ENCODE measurements around the gene NET1. TPM values are rescaled to one million over a fixed set of nuclear protein-coding genes. Genes with fewer than 3 reads are reported as not detected.
"Not testable (repeated sequence)": the region's sequence is repeated elsewhere in the genome, so short reads cannot be mapped to it uniquely, and the experiment has no call there.

NET1 gene
- total RNA-seq, 1 experiment from 2014 or later: 175 TPM

- Histone ChIP-seq H3K4me3 (ENCODE audit: low read depth, low read length) (no peak overlapping the region), H3K4me1 (no peaks in the 10 kb centered on the region), H3K36me3 (ENCODE audit: control insufficient read depth, insufficient read depth, low read length) (no peaks in the 10 kb centered on the region), H3K27me3 (replicated peaks; ENCODE audit: control insufficient read depth, insufficient read depth, low read length) (no peaks in the 10 kb centered on the region), H3K9me3 (peaks cover 11% of the 10 kb centered on the region)
- POLR2A ChIA-PET: no interaction called here
- H3K27ac Mint-ChIP-seq (ENCODE audit: unreplicated experiment): no peak overlapping the region
- no peaks in the 10 kb centered on the region for H3K27me3 Mint-ChIP-seq (ENCODE audit: insufficient read depth, unreplicated experiment)
- no peak overlapping the region for H3K4me3 Mint-ChIP-seq (ENCODE audit: unreplicated experiment)
- peaks cover 6% of the 10 kb centered on the region for H3K4me1 Mint-ChIP-seq (ENCODE audit: low read depth, unreplicated experiment)
- H3K36me3 Mint-ChIP-seq (ENCODE audit: insufficient read depth, unreplicated experiment): no peaks in the 10 kb centered on the region
- intact Hi-C loops (cut with micrococcal nuclease; ENCODE audit: unreplicated experiment): no loop called here
- BruUV-seq (replicated peaks): no TSS peak
- DNase-seq: no peak
- CTCF ChIA-PET: no interaction called here
- no peak for TF ChIP-seq CTCF (IDR thresholded peaks at IDR 0.05; ENCODE audit: insufficient read depth in 1 of 2, low read depth in 1 of 2, low read length in 1 of 2, severe bottlenecking in 1 of 2, unreplicated experiment in 1 of 2)
- H3K9me3 Mint-ChIP-seq (ENCODE audit: unreplicated experiment): peaks cover 35% of the 10 kb centered on the region
These were observed 38.3 kb upstream of the NET1 start for GRCh38 chr10:5373891-5374611.

GRCh38 chr10:5376450-5376849 lies 35.9 kb upstream of the NET1 start:
- Mint-ChIP-seq H3K27ac (ENCODE audit: unreplicated experiment) (no peak overlapping the region), H3K36me3 (ENCODE audit: insufficient read depth, unreplicated experiment) (no peaks in the 10 kb centered on the region), H3K4me3 (ENCODE audit: unreplicated experiment) (no peak overlapping the region), H3K4me1 (ENCODE audit: low read depth, unreplicated experiment) (peaks cover 6% of the 10 kb centered on the region), H3K27me3 (ENCODE audit: insufficient read depth, unreplicated experiment) (no peaks in the 10 kb centered on the region), H3K9me3 (ENCODE audit: unreplicated experiment) (peaks cover 12% of the 10 kb centered on the region)
- Histone ChIP-seq H3K4me3 (ENCODE audit: low read depth, low read length) (no peak overlapping the region), H3K36me3 (ENCODE audit: control insufficient read depth, insufficient read depth, low read length) (no peaks in the 10 kb centered on the region), H3K27me3 (replicated peaks; ENCODE audit: control insufficient read depth, insufficient read depth, low read length) (no peaks in the 10 kb centered on the region), H3K4me1 (no peaks in the 10 kb centered on the region), H3K9me3 (peaks cover 4% of the 10 kb centered on the region; the same call in 1 of the 2 replicates)
- POLR2A ChIA-PET: interaction anchor here (0.6 kb wide), 1 partner anchor 435 kb away, joined by 3 read pairs; no protein-coding TSS in a partner anchor
- BruUV-seq (replicated peaks): no TSS peak
- intact Hi-C loops (cut with micrococcal nuclease; ENCODE audit: unreplicated experiment): no loop called here
- no peak for DNase-seq
- CTCF ChIA-PET: no interaction called here
- no peak for TF ChIP-seq CTCF (IDR thresholded peaks at IDR 0.05; ENCODE audit: insufficient read depth in 1 of 2, low read depth in 1 of 2, low read length in 1 of 2, severe bottlenecking in 1 of 2, unreplicated experiment in 1 of 2)

GRCh38 chr10:5379202-5379601 lies 33.2 kb upstream of the NET1 start:
- H3K4me1 ChIP-seq; H3K36me3 ChIP-seq (ENCODE audit: control insufficient read depth, insufficient read depth, low read length); H3K4me3 Mint-ChIP-seq (ENCODE audit: unreplicated experiment); H3K36me3 Mint-ChIP-seq (ENCODE audit: insufficient read depth, unreplicated experiment); H3K4me3 ChIP-seq (ENCODE audit: low read depth, low read length); CTCF ChIA-PET; H3K27me3 Mint-ChIP-seq (ENCODE audit: insufficient read depth, unreplicated experiment); DNase-seq; H3K9me3 ChIP-seq; H3K27me3 ChIP-seq (replicated peaks; ENCODE audit: control insufficient read depth, insufficient read depth, low read length); intact Hi-C loops (cut with micrococcal nuclease; ENCODE audit: unreplicated experiment); BruUV-seq (replicated peaks); H3K4me1 Mint-ChIP-seq (ENCODE audit: low read depth, unreplicated experiment); H3K27ac Mint-ChIP-seq (ENCODE audit: unreplicated experiment); H3K9me3 Mint-ChIP-seq (ENCODE audit: unreplicated experiment): not testable (repeated sequence)
- POLR2A ChIA-PET: interaction anchor here (0.6 kb wide), 1 partner anchor 434 kb away, joined by 4 read pairs; the partner anchor contains the start of gene GDI2

- DNase-seq; H3K9me3 Mint-ChIP-seq (ENCODE audit: unreplicated experiment); H3K36me3 Mint-ChIP-seq (ENCODE audit: insufficient read depth, unreplicated experiment); H3K27me3 Mint-ChIP-seq (ENCODE audit: insufficient read depth, unreplicated experiment); H3K4me3 ChIP-seq (ENCODE audit: low read depth, low read length); H3K27me3 ChIP-seq (replicated peaks; ENCODE audit: control insufficient read depth, insufficient read depth, low read length); H3K4me1 Mint-ChIP-seq (ENCODE audit: low read depth, unreplicated experiment); BruUV-seq (replicated peaks); CTCF ChIA-PET; H3K27ac Mint-ChIP-seq (ENCODE audit: unreplicated experiment); H3K4me3 Mint-ChIP-seq (ENCODE audit: unreplicated experiment); H3K4me1 ChIP-seq; H3K36me3 ChIP-seq (ENCODE audit: control insufficient read depth, insufficient read depth, low read length); H3K9me3 ChIP-seq; POLR2A ChIA-PET: not testable (repeated sequence)
- intact Hi-C loops (cut with micrococcal nuclease; ENCODE audit: unreplicated experiment): loop anchor here (5.0 kb wide), 1 partner anchor 563 kb away; no protein-coding TSS in a partner anchor
These were observed 32.0 kb upstream of the NET1 start for GRCh38 chr10:5380395-5380794.
